CD4-positive, alpha-beta T cell treated with Interleukin-10 for 1 hour (primary cell): ENCODE measurements around the gene DLEC1.

Experiments
- DNase-seq: peaks from one replicate; pipeline ENCODE4 v3.0.0-alpha.2; 2020

DLEC1 gene

GRCh38 chr3:38001456-38002081 lies 37.4 kb upstream of the DLEC1 start:
- DNase-seq, result no peak

- no peak for DNase-seq
Measured at GRCh38 chr3:38002291-38002876, 36.6 kb upstream of the DLEC1 start.

- DNase-seq, result no peak
Measured at GRCh38 chr3:38002940-38003339, 36.1 kb upstream of the DLEC1 start.

- peak; percentile 67 for DNase-seq
Measured at GRCh38 chr3:38003371-38003816, 35.6 kb upstream of the DLEC1 start.

GRCh38 chr3:38003817-38004414 lies 35.1 kb upstream of the DLEC1 start:
- no peak for DNase-seq

- peak; percentile 69 for DNase-seq
Measured at GRCh38 chr3:38004415-38005075, 34.5 kb upstream of the DLEC1 start.

GRCh38 chr3:38005076-38006020 lies 33.7 kb upstream of the DLEC1 start:
- DNase-seq, result no peak

- DNase-seq, result no peak
Measured at GRCh38 chr3:38006031-38006430, 33.0 kb upstream of the DLEC1 start.

GRCh38 chr3:38006445-38006995 lies 32.5 kb upstream of the DLEC1 start:
- no peak for DNase-seq

GRCh38 chr3:38007754-38008090 lies 31.3 kb upstream of the DLEC1 start:
- no peak for DNase-seq

- DNase-seq, result no peak
Measured at GRCh38 chr3:38008191-38008701, 30.8 kb upstream of the DLEC1 start.

GRCh38 chr3:38008971-38009580 lies 29.9 kb upstream of the DLEC1 start:
- no peak for DNase-seq

- no peak for DNase-seq
Measured at GRCh38 chr3:38009807-38010591, 29.0 kb upstream of the DLEC1 start.

- DNase-seq, result no peak
Measured at GRCh38 chr3:38011111-38011510, 27.9 kb upstream of the DLEC1 start.

GRCh38 chr3:38015485-38015884 lies 23.5 kb upstream of the DLEC1 start:
- no peak for DNase-seq

GRCh38 chr3:38015984-38016383 lies 23.0 kb upstream of the DLEC1 start:
- DNase-seq, result no peak

- no peak for DNase-seq
Measured at GRCh38 chr3:38016410-38016809, 22.6 kb upstream of the DLEC1 start.

- no peak for DNase-seq
Measured at GRCh38 chr3:38016847-38017444, 22.1 kb upstream of the DLEC1 start.

GRCh38 chr3:38017445-38018295 lies 21.3 kb upstream of the DLEC1 start:
- DNase-seq, result no peak
